H1 (cell line): ENCODE data around the gene OR1I1. TPM values are rescaled to one million over a fixed set of nuclear protein-coding genes. Genes with fewer than 3 reads are reported as not detected.

ENCODE experiments used
- BCL11A ChIP-seq, 2 experiments: IDR thresholded peaks; one replicate each; pipeline ENCODE4 v1.6.1; 2011; ENCODE audit warnings: low read depth in 2 of 2, low read length in 2 of 2, mild to moderate bottlenecking in 2 of 2
- CHD1 ChIP-seq: IDR thresholded peaks from 2 replicates; pipeline ENCODE4 v1.6.1; 2012; ENCODE audit warnings: low read depth, low read length, improper control_type of control experiment
- CHD2 ChIP-seq: IDR thresholded peaks from 2 replicates; pipeline ENCODE4 v1.6.1; 2012; ENCODE audit warnings: low read length, improper control_type of control experiment
- CREB1 ChIP-seq: IDR thresholded peaks from 2 replicates; pipeline ENCODE4 v1.6.1; 2012; ENCODE audit warnings: inconsistent platforms
- CTBP2 ChIP-seq: IDR thresholded peaks from 2 replicates; pipeline ENCODE4 v1.7.0; 2011; ENCODE audit warnings: borderline replicate concordance, mild to moderate bottlenecking, moderate library complexity, mixed read lengths, low read length; ENCODE audit not compliant: insufficient read depth, insufficient read length
- FOSL1 ChIP-seq: IDR thresholded peaks from 2 replicates; pipeline ENCODE4 v1.6.1; 2011; ENCODE audit warnings: mild to moderate bottlenecking, low read depth, low read length, moderate library complexity; ENCODE audit not compliant: insufficient read depth
- GABPA ChIP-seq: IDR thresholded peaks from 2 replicates; pipeline ENCODE4 v1.6.1; 2011; ENCODE audit warnings: mild to moderate bottlenecking, low read length, moderate library complexity, borderline replicate concordance; ENCODE audit not compliant: insufficient read depth
- HDAC2 ChIP-seq, 2 experiments: fragments of 300-600 bp in 1 of 2; sonication (generic) in 1 of 2; IDR thresholded peaks; 2 replicates each; pipeline ENCODE4 v1.6.1; 2011 to 2012; ENCODE audit warnings: low read depth in 2 of 2, low read length in 2 of 2, mild to moderate bottlenecking in 2 of 2, moderate library complexity in 2 of 2, borderline replicate concordance in 1 of 2, inconsistent platforms in 1 of 2
- JUND ChIP-seq: IDR thresholded peaks from 2 replicates; pipeline ENCODE4 v1.6.1; 2011; ENCODE audit warnings: mild to moderate bottlenecking, improper control_type of control experiment, low read length
- KDM1A ChIP-seq: fragments of 200-600, 300-600 bp; sonication (generic); IDR thresholded peaks from 2 replicates; pipeline ENCODE4 v1.7.1; 2016; ENCODE audit warnings: mild to moderate bottlenecking, low read length, borderline replicate concordance
- RNF2 ChIP-seq: fragments of 200-900, 300-1000 bp; sonication (generic); IDR thresholded peaks from 2 replicates; pipeline ENCODE4 v1.7.1; 2016; ENCODE audit warnings: borderline replicate concordance, low read depth, mild to moderate bottlenecking, antibody characterized with exemption, low read length; ENCODE audit not compliant: poor library complexity, severe bottlenecking; ENCODE audit errors: missing control alignments
- SAP30 ChIP-seq: fragments of 300-600 bp; sonication (generic); IDR thresholded peaks from 2 replicates; pipeline ENCODE4 v1.7.1; 2012; ENCODE audit warnings: low read length, moderate library complexity, mild to moderate bottlenecking, inconsistent platforms; ENCODE audit not compliant: insufficient read depth, insufficient replicate concordance
- SIRT6 ChIP-seq: IDR thresholded peaks from one replicate; pipeline ENCODE4 v1.7.1; 2012; ENCODE audit warnings: low read length, inconsistent platforms
- SP1 ChIP-seq: IDR thresholded peaks from 2 replicates; pipeline ENCODE4 v1.6.1; 2011; ENCODE audit warnings: low read depth, low read length
- TBP ChIP-seq: IDR thresholded peaks from 2 replicates; pipeline ENCODE4 v1.6.1; 2011; ENCODE audit warnings: low read depth, low read length, improper control_type of control experiment
- TCF12 ChIP-seq: IDR thresholded peaks from 2 replicates; pipeline ENCODE4 v1.6.1; 2011; ENCODE audit warnings: low read depth, mild to moderate bottlenecking, low read length
- polyA plus RNA-seq, 7 experiments: library from polyadenylated mRNA; depleted of rRNA in 3 of 7; stranded (reverse) in 5 of 7; unstranded in 2 of 7; fragments of >200 nt in 5 of 7; fragments of 200-250 nt in 2 of 7; gene quantifications; 1 replicate in 5 of 7; 2 replicates in 1 of 7; 4 replicates in 1 of 7; pipeline versions ENCODE4 v1.2.1 to v1.2.3, GENCODE V29; 2011 to 2013; ENCODE audit warnings: missing spikeins in 2 of 7, mixed read lengths in 2 of 7
- total RNA-seq: library from RNA; stranded (reverse); fragmentation: NEBNext Ultra II Directional; extraction: Animal tissue kit (Norgen Biotek cat#: 25700); gene quantifications from 2 replicates; pipeline ENCODE4 v1.2.1, GENCODE V29; 2021
- TF ChIP-seq, protein P1 (sequence below): IDR thresholded peaks from 2 replicates; pipeline ENCODE4 v1.6.1; 2012; ENCODE audit warnings: low read length, inconsistent platforms
- TF ChIP-seq, protein P2 (sequence below): IDR thresholded peaks from 2 replicates; pipeline ENCODE4 v1.6.1; 2011; ENCODE audit warnings: low read depth, mild to moderate bottlenecking, low read length; ENCODE audit not compliant: insufficient read depth
- TF ChIP-seq, protein P3 (sequence below): IDR thresholded peaks from 2 replicates; pipeline ENCODE4 v1.6.1; 2011; ENCODE audit warnings: low read length, improper control_type of control experiment

Gene OR1I1
- total and polyA plus RNA-seq, 2 of the 8 experiments (the other 6 are each of a cell fraction or from before 2014, with no cell fraction given) = not detected

DNA sequence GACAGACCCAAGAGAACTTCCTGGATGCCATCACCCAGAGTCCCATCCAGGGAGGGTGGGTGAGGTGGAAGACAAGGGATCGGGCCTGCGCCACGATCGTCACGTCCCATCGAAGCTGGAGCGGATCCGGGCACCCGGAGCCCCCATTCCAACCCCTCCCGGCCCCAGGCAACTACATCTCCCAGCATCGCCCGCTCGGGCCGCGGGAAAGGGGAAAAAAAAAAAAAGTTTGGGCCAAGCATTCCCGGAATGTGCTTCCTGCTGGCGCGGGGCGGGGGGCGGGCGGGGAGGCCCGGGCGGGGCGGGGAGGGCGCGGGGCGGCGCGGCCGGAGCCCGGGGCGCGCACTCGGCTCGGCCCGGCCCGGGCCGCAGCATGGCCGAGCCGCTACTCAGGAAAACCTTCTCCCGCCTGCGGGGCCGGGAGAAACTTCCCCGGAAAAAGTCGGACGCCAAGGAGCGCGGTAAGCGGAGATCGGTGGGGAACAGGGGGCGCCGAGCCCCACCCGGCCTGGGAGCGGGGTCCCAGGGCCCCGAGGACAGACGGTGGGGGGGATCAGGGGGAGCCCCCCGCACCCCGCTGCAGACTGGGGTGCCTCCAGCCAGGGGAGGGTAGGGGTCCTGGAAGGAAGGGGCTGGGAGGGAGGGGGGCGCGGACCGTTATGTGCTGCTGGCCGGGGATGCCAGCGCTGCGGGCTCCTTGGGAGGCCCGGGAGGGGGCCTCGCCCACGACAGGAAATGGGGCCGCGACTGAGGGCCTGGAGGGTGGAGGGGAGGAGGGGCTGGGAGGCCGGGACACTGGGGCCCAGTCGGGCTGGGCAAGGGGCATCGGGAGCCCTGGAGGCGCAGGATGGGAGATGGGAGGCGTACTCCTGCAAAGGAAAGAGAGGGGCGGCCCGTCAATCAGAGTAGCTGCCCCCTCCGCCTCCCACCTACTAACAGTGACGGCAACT, 25.3 kb downstream of the OR1I1 start, which contains the start of gene SYDE1 (continued):
- TF ChIP-seq KDM1A = no peak
- TF ChIP-seq TBP = peak; percentile 6; the same call in 1 of the 2 replicates
- TF ChIP-seq CREB1 = 0 out of 2 replicates have a peak, but pooled peaks have one; percentile 8
- no peak for TF ChIP-seq FOSL1
- no peak for TF ChIP-seq GABPA
- no peak for TF ChIP-seq JUND
- TF ChIP-seq BCL11A (IDR thresholded peaks at IDR 0.05; ENCODE audit: low read depth in 2 of 2, low read length in 2 of 2) = no peak
- TF ChIP-seq SP1 = no peak
- TF ChIP-seq SIRT6 = no peak
- TF ChIP-seq HDAC2 (IDR thresholded peaks at IDR 0.05; ENCODE audit: borderline replicate concordance in 1 of 2, low read depth in 2 of 2, low read length in 2 of 2) = no peak
- no peak for TF ChIP-seq CTBP2
- no peak for TF ChIP-seq SAP30
- TF ChIP-seq RNF2 = no peak
- TF ChIP-seq, protein P1, sequence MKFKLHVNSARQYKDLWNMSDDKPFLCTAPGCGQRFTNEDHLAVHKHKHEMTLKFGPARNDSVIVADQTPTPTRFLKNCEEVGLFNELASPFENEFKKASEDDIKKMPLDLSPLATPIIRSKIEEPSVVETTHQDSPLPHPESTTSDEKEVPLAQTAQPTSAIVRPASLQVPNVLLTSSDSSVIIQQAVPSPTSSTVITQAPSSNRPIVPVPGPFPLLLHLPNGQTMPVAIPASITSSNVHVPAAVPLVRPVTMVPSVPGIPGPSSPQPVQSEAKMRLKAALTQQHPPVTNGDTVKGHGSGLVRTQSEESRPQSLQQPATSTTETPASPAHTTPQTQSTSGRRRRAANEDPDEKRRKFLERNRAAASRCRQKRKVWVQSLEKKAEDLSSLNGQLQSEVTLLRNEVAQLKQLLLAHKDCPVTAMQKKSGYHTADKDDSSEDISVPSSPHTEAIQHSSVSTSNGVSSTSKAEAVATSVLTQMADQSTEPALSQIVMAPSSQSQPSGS = no peak
- TF ChIP-seq, protein P2, sequence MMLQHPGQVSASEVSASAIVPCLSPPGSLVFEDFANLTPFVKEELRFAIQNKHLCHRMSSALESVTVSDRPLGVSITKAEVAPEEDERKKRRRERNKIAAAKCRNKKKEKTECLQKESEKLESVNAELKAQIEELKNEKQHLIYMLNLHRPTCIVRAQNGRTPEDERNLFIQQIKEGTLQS = no peak
- TF ChIP-seq CHD1 = no peak
- TF ChIP-seq, protein P3, sequence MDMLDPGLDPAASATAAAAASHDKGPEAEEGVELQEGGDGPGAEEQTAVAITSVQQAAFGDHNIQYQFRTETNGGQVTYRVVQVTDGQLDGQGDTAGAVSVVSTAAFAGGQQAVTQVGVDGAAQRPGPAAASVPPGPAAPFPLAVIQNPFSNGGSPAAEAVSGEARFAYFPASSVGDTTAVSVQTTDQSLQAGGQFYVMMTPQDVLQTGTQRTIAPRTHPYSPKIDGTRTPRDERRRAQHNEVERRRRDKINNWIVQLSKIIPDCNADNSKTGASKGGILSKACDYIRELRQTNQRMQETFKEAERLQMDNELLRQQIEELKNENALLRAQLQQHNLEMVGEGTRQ = no peak
- TF ChIP-seq CHD2 = no peak
- 0 out of 2 replicates have a peak, but pooled peaks have one; percentile 15 for TF ChIP-seq TCF12
